SU-DHL-6 (cell line): ENCODE results near the gene COQ2.

Experiments
- H2AFZ ChIP-seq: fragments of 200-600 bp; sonication (generic); 2 replicates; pipeline ENCODE4 v1.6.1; 2014; ENCODE audit warnings: low read depth, mild to moderate bottlenecking, moderate library complexity, mixed read lengths, antibody characterized with exemption, low read length; ENCODE audit not compliant: severe bottlenecking
- H3F3A ChIP-seq: fragments of 200-600 bp; shearing (Covaris generic); 2 replicates; pipeline ENCODE4 v1.6.0; 2016; ENCODE audit warnings: antibody characterized with exemption, mild to moderate bottlenecking; ENCODE audit not compliant: insufficient read depth
- H3K27ac ChIP-seq: fragments of 200-600 bp; sonication (generic); 2 replicates; pipeline ENCODE4 v1.5.1; 2016; ENCODE audit warnings: low read depth, mild to moderate bottlenecking, low read length, moderate library complexity, mixed read lengths
- H3K27me3 ChIP-seq: fragments of 200-600 bp; sonication (generic), shearing (Covaris generic); 2 replicates; pipeline ENCODE4 v1.6.0; 2014; ENCODE audit warnings: mild to moderate bottlenecking, low read length
- H3K36me3 ChIP-seq: fragments of 200-600 bp; sonication (generic); 2 replicates; pipeline ENCODE4 v1.6.1; 2014; ENCODE audit warnings: mild to moderate bottlenecking, low read length, mixed read lengths
- H3K4me2 ChIP-seq: fragments of 300-600, 200-600 bp; shearing (Covaris generic), sonication (generic); 2 replicates; pipeline ENCODE4 v1.6.0; 2014; ENCODE audit warnings: low read length, low read depth, mild to moderate bottlenecking; ENCODE audit not compliant: poor library complexity, severe bottlenecking
- H3K4me3 ChIP-seq: fragments of 200-600 bp; sonication (generic); 2 replicates; pipeline ENCODE4 v1.5.1; 2014; ENCODE audit warnings: antibody characterized with exemption, low read length, mild to moderate bottlenecking, mixed read lengths; ENCODE audit not compliant: insufficient read depth, poor library complexity, severe bottlenecking
- H3K79me2 ChIP-seq: fragments of 200-600 bp; sonication (generic); 2 replicates; pipeline ENCODE4 v1.6.1; 2014; ENCODE audit warnings: mild to moderate bottlenecking, low read length, moderate library complexity; ENCODE audit not compliant: insufficient read depth
- H3K9ac ChIP-seq: fragments of 200-600 bp; sonication (generic); 2 replicates; pipeline ENCODE4 v1.7.0; 2014; ENCODE audit warnings: mild to moderate bottlenecking, low read length
- H3K9me2 ChIP-seq: fragments of 200-600 bp; sonication (generic); replicated peaks from 2 replicates; pipeline ENCODE4 v1.6.1; 2014; ENCODE audit warnings: low read length; ENCODE audit not compliant: insufficient read depth
- H3K9me3 ChIP-seq: fragments of 200-600 bp; sonication (generic); 2 replicates; pipeline ENCODE4 v1.6.1; 2014; ENCODE audit warnings: low read length, mixed read lengths; ENCODE audit not compliant: insufficient read depth
- H4K20me1 ChIP-seq: fragments of 200-600 bp; sonication (generic); 2 replicates; pipeline ENCODE4 v1.6.1; 2014; ENCODE audit warnings: low read depth, mild to moderate bottlenecking, antibody characterized with exemption, low read length, moderate library complexity, mixed read lengths
- EZH2phosphoT487 ChIP-seq: fragments of 200-600 bp; sonication (generic), shearing (Covaris generic); conservative IDR thresholded peaks from 2 replicates; pipeline ENCODE4 v1.6.1; 2018; ENCODE audit warnings: mild to moderate bottlenecking, antibody characterized with exemption, low read length, moderate library complexity, mixed read lengths
- TF ChIP-seq, protein P1 (sequence below): fragments of 200-600 bp; sonication (generic); IDR thresholded peaks from one replicate; pipeline ENCODE4 v1.5.1; 2017; ENCODE audit warnings: antibody characterized with exemption, mild to moderate bottlenecking, low read length, moderate library complexity; ENCODE audit not compliant: insufficient read depth, poor library complexity, severe bottlenecking

The COQ2 gene, protein sequence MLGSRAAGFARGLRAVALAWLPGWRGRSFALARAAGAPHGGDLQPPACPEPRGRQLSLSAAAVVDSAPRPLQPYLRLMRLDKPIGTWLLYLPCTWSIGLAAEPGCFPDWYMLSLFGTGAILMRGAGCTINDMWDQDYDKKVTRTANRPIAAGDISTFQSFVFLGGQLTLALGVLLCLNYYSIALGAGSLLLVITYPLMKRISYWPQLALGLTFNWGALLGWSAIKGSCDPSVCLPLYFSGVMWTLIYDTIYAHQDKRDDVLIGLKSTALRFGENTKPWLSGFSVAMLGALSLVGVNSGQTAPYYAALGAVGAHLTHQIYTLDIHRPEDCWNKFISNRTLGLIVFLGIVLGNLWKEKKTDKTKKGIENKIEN

DNA sequence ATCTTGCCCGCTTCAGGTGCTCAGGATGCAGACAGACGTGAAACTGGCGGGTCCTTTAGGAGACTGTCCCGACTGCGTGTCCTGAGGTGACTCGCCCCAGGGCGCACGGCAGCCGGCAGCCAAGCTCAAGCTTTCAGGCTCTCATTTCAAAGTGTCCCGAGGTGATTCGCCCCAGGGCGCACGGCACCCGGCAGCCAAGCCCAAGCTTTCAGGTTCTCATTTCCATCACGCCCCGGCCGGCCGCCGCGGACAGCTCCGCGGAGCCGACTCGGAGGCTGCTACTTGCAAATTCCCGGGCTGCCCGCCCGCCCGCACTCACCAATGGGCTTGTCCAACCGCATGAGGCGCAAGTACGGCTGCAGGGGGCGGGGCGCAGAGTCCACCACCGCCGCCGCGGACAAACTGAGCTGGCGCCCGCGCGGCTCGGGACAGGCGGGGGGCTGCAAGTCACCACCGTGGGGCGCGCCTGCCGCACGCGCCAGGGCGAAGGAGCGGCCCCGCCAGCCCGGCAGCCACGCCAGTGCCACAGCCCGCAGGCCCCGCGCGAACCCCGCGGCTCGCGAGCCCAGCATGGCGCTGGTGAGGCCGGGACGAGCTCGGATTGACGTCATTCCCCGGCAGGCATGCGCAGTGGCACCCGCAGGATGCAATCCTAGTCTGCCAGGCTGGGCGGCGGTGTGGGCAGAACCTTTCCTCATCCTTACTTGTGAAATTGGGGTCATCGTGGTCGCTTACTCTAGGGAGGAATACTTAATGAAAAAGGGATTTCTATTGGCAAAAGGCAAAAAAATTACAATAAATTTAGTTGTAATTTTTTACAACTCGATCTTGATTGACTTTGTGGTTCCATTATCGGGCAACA, at the start of gene COQ2:
COQ2 (minus strand) TSS at position 606 of the 862 bp plus-strand sequence; CDS start at position 572, 34 bp downstream.
- H3F3A ChIP-seq: no peaks in the 10 kb centered on the region
- H3K27ac ChIP-seq: peak within 1 kb of the TSS; percentile 71

DNA sequence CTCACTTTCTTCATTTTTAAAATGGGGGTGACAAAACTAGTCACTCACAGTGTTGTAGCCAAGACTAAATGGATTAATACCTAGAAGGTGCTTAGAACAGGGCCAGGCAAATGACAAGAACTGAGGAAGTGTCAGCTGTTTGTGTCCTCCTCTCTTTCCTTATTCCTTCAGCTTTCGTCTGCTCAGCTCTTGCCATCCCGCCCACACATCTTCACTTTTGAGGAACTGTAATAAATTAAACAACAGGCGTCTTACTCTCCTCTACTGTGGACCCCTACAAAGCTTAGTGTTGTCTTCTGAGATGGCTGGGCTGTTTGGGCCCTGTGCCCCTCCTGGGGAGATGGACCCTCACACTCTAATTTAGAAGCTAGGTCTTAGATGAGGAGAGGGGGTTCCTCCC, 47.4 kb upstream of the COQ2 start:
- no peak overlapping the region for H3K9ac ChIP-seq
- H3K9me3 ChIP-seq: no peaks in the 10 kb centered on the region
- H3K27ac ChIP-seq: no peak overlapping the region
- H3K27me3 ChIP-seq: no peaks in the 10 kb centered on the region
- no peak overlapping the region for H2AFZ ChIP-seq
- no peaks in the 10 kb centered on the region for H3K79me2 ChIP-seq
- H4K20me1 ChIP-seq: no peaks in the 10 kb centered on the region
- no peaks in the 10 kb centered on the region; the same call in 1 of the 2 replicates for H3F3A ChIP-seq
- H3K4me2 ChIP-seq: no peak overlapping the region
- TF ChIP-seq, protein P1, sequence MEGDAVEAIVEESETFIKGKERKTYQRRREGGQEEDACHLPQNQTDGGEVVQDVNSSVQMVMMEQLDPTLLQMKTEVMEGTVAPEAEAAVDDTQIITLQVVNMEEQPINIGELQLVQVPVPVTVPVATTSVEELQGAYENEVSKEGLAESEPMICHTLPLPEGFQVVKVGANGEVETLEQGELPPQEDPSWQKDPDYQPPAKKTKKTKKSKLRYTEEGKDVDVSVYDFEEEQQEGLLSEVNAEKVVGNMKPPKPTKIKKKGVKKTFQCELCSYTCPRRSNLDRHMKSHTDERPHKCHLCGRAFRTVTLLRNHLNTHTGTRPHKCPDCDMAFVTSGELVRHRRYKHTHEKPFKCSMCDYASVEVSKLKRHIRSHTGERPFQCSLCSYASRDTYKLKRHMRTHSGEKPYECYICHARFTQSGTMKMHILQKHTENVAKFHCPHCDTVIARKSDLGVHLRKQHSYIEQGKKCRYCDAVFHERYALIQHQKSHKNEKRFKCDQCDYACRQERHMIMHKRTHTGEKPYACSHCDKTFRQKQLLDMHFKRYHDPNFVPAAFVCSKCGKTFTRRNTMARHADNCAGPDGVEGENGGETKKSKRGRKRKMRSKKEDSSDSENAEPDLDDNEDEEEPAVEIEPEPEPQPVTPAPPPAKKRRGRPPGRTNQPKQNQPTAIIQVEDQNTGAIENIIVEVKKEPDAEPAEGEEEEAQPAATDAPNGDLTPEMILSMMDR: no peak
- no peak for TF ChIP-seq EZH2phosphoT487
- H3K4me3 ChIP-seq: no peak overlapping the region
- H3K36me3 ChIP-seq: no peaks in the 10 kb centered on the region
- H3K9me2 ChIP-seq: no peaks in the 10 kb centered on the region

More for the DNA sequence above, at the start of gene COQ2:
- no peak for TF ChIP-seq EZH2phosphoT487
- TF ChIP-seq, protein P1: no peak
- H3K79me2 ChIP-seq: peaks cover 18% of the 10 kb centered on the region; the same call in 1 of the 2 replicates
- peak within 1 kb of the TSS; percentile 95 for H3K4me2 ChIP-seq
- peak within 1 kb of the TSS; percentile 79 for H3K9ac ChIP-seq
- H3K27me3 ChIP-seq: no peaks in the 10 kb centered on the region
- peak within 1 kb of the TSS; percentile 75 for H3K4me3 ChIP-seq
- H3K36me3 ChIP-seq: no peaks in the 10 kb centered on the region
- H3K9me3 ChIP-seq: no peaks in the 10 kb centered on the region
- no peaks in the 10 kb centered on the region for H4K20me1 ChIP-seq
- peak within 1 kb of the TSS; percentile 96 for H2AFZ ChIP-seq
- H3K9me2 ChIP-seq: no peaks in the 10 kb centered on the region

DNA sequence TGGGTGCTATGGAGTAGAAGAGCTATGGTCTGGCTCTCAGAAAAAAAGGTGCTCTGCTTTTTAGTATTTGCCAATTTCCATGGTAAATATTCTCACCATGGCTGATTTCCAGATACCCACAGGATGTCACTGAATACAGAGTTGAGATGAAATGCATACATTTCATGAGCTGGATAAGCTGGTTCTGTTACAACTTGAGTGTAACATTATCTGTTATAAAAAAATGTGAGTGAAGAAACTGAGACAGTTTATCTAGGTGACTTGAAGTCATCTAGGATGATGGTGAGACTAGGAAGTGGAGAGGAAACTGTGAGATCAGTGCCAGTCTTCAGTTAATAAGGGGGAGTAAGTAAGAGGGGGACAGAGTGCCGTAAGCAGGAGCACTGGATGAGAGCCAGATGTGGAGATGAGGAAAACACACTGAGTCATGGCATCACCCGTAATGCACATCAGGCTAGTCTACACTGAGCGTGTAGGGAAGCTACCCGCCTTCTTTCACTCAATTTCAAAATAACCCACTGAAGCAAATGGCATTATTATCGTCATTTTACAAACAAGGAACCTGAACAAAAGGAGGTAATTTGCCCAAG, 45.0 kb upstream of the COQ2 start:
- Histone ChIP-seq H3K79me2 (no peaks in the 10 kb centered on the region), H3K27me3 (no peaks in the 10 kb centered on the region), H3K36me3 (no peaks in the 10 kb centered on the region), H3K4me3 (no peak overlapping the region), H2AFZ (no peak overlapping the region), H4K20me1 (no peaks in the 10 kb centered on the region), H3K4me2 (no peak overlapping the region), H3K9me3 (no peaks in the 10 kb centered on the region), H3K27ac (no peak overlapping the region), H3F3A (no peaks in the 10 kb centered on the region), H3K9me2 (no peaks in the 10 kb centered on the region), H3K9ac (no peak overlapping the region)
- no peak for TF ChIP-seq EZH2phosphoT487
- TF ChIP-seq, protein P1: no peak
